SK-N-SH (cell line): Measurements from ENCODE around the gene NT5DC3. TPM values are rescaled to one million over a fixed set of nuclear protein-coding genes. Genes with fewer than 3 reads are reported as not detected.

Experiments
- CTCF ChIA-PET: fragments of 300-600, 350-600 bp; formaldehyde crosslinking; extraction: SDS; loops from one replicate; lab custom pipeline; 2021; lab: Yijun Ruan, JAX
- POLR2A ChIA-PET: fragments of 350-600 bp; sonication (Branson Sonifier 250); formaldehyde crosslinking; extraction: SDS; loops from one replicate; lab custom pipeline; 2020; ENCODE audit warnings: antibody characterized with exemption, inconsistent platforms; lab: Yijun Ruan, JAX
- DNase-seq: peaks from one replicate; pipeline ENCODE4 v3.0.0; 2012
- H2AFZ ChIP-seq: fragments of 200-600 bp; sonication (generic); 2 replicates; pipeline ENCODE4 v1.8.1; 2016; ENCODE audit warnings: antibody characterized with exemption, mild to moderate bottlenecking, low read depth
- H3F3A ChIP-seq: fragments of 200-600 bp; sonication (generic); replicated peaks from 2 replicates; pipeline ENCODE3; 2016; ENCODE audit warnings: antibody characterized with exemption, mild to moderate bottlenecking; ENCODE audit not compliant: insufficient read depth
- H3K27ac ChIP-seq, 2 experiments: fragments of 200-500 bp in 1 of 2; fragments of 200-600 bp in 1 of 2; sonication (Bioruptor generic) in 1 of 2; sonication (generic), shearing (Covaris generic) in 1 of 2; 2 replicates each; pipeline versions ENCODE4 v1.5.1 to v1.6.1; 2014 to 2016; ENCODE audit warnings: low read depth in 2 of 2, inconsistent platforms in 1 of 2, low read length in 1 of 2, mild to moderate bottlenecking in 1 of 2, mixed read lengths in 1 of 2
- H3K27me3 ChIP-seq: fragments of 200-600 bp; sonication (generic), shearing (Covaris generic); 2 replicates; pipeline ENCODE4 v1.6.1; 2016; ENCODE audit warnings: mixed run types; ENCODE audit not compliant: insufficient read depth
- H3K36me3 ChIP-seq, 2 experiments: fragments of 200-500 bp in 1 of 2; fragments of 200-600 bp in 1 of 2; sonication (Bioruptor generic) in 1 of 2; sonication (generic) in 1 of 2; replicated peaks in 1 of 2; 2 replicates each; pipeline versions ENCODE3 to v1.5.1; 2014 to 2016; ENCODE audit warnings: low read length in 1 of 2, mild to moderate bottlenecking in 1 of 2; ENCODE audit not compliant: insufficient read depth in 2 of 2, control insufficient read depth in 1 of 2
- H3K4me1 ChIP-seq, 2 experiments: fragments of 200-500 bp in 1 of 2; fragments of 200-600 bp in 1 of 2; sonication (Bioruptor generic) in 1 of 2; sonication (generic), shearing (Covaris generic) in 1 of 2; 2 replicates each; pipeline versions ENCODE4 v1.5.1 to v1.6.1; 2014 to 2016; ENCODE audit warnings: low read depth in 1 of 2, low read length in 1 of 2, mixed run types in 1 of 2; ENCODE audit not compliant: insufficient read depth in 2 of 2, control insufficient read depth in 1 of 2
- H3K4me2 ChIP-seq: fragments of 200-600 bp; sonication (generic), shearing (Covaris generic); 2 replicates; pipeline ENCODE4 v1.6.1; 2017; ENCODE audit warnings: mixed run types
- H3K4me3 ChIP-seq, 2 experiments: fragments of 200-500 bp in 1 of 2; fragments of 200-600 bp in 1 of 2; sonication (Bioruptor generic) in 1 of 2; sonication (generic), shearing (Covaris generic) in 1 of 2; 2 replicates each; pipeline versions ENCODE4 v1.5.1 to v1.8.1; 2014 to 2016; ENCODE audit warnings: low read depth in 2 of 2, inconsistent platforms in 1 of 2, low read length in 1 of 2, mild to moderate bottlenecking in 1 of 2, mixed read lengths in 1 of 2, moderate library complexity in 1 of 2
- H3K79me2 ChIP-seq: fragments of 200-600 bp; sonication (generic); 2 replicates; pipeline ENCODE4 v1.8.1; 2017; ENCODE audit warnings: mild to moderate bottlenecking; ENCODE audit not compliant: insufficient read depth
- H3K9ac ChIP-seq: fragments of 200-600 bp; sonication (generic); 2 replicates; pipeline ENCODE4 v1.6.1; 2017; ENCODE audit warnings: mixed run types
- H3K9me2 ChIP-seq: fragments of 200-600 bp; sonication (generic); 2 replicates; pipeline ENCODE4 v1.6.1; 2017; ENCODE audit warnings: mixed run types
- H3K9me3 ChIP-seq: fragments of 200-600 bp; sonication (generic); 2 replicates; pipeline ENCODE4 v1.6.1; 2017; ENCODE audit warnings: mixed run types, mild to moderate bottlenecking, moderate library complexity
- H4K20me1 ChIP-seq: fragments of 200-600 bp; sonication (generic); 2 replicates; pipeline ENCODE4 v1.6.1; 2017; ENCODE audit warnings: mild to moderate bottlenecking, mixed run types; ENCODE audit not compliant: insufficient read depth
- ELF1 ChIP-seq: IDR thresholded peaks from 2 replicates; pipeline ENCODE4 v1.4.0; 2012
- EP300 ChIP-seq, 2 experiments: IDR thresholded peaks; 2 replicates each; pipeline versions ENCODE4 v1.4.0 to v1.6.1; 2012; ENCODE audit warnings: borderline replicate concordance in 1 of 2, low read depth in 1 of 2, low read length in 1 of 2
- GABPA ChIP-seq: IDR thresholded peaks from 2 replicates; pipeline ENCODE4 v1.4.0; 2012; ENCODE audit warnings: low read depth, mild to moderate bottlenecking
- GATA2 ChIP-seq: sonication (generic); formaldehyde crosslinking; IDR thresholded peaks from 2 replicates; pipeline ENCODE4 v1.5.0; 2020; ENCODE audit warnings: mild to moderate bottlenecking, missing genetic modification reagents
- IRF3 ChIP-seq: fragments of 150-350 bp; IDR thresholded peaks from 2 replicates; pipeline ENCODE4 v1.6.1; 2016; ENCODE audit warnings: mild to moderate bottlenecking, low read depth, low read length
- NFIC ChIP-seq: IDR thresholded peaks from 2 replicates; pipeline ENCODE4 v1.4.0; 2012; ENCODE audit warnings: borderline replicate concordance
- POLR2AphosphoS5 ChIP-seq: IDR thresholded peaks from 2 replicates; pipeline ENCODE4 v1.6.1; 2012; ENCODE audit warnings: low read depth, low read length
- REST ChIP-seq: IDR thresholded peaks from 2 replicates; pipeline ENCODE4 v1.6.1; 2012; ENCODE audit warnings: mild to moderate bottlenecking, low read depth, low read length, moderate library complexity
- RXRA ChIP-seq: IDR thresholded peaks from 2 replicates; pipeline ENCODE4 v1.4.0; 2012; ENCODE audit warnings: low read depth, mild to moderate bottlenecking, borderline replicate concordance
- SMC3 ChIP-seq: IDR thresholded peaks from 2 replicates; pipeline ENCODE4 v1.6.1; 2012; ENCODE audit warnings: low read depth, low read length, improper control_type of control experiment
- TAF1 ChIP-seq: IDR thresholded peaks from 2 replicates; pipeline ENCODE4 v1.6.1; 2012; ENCODE audit warnings: low read depth, mild to moderate bottlenecking, low read length, moderate library complexity, borderline replicate concordance
- TCF12 ChIP-seq: IDR thresholded peaks from 2 replicates; pipeline ENCODE4 v1.4.0; 2012
- TEAD4 ChIP-seq: IDR thresholded peaks from 2 replicates; pipeline ENCODE4 v1.4.0; 2012; ENCODE audit warnings: mild to moderate bottlenecking, borderline replicate concordance; ENCODE audit not compliant: insufficient read depth
- WGBS: methylation state at CpG from one replicate; pipeline ENCODE4 v1.1.6; 2017; ENCODE audit warnings: low lambda C conversion rate; 5-methylcytosine and 5-hydroxymethylcytosine counted together
- polyA plus RNA-seq, 3 experiments: library from polyadenylated mRNA; depleted of rRNA; stranded (reverse); fragments of >200 nt; gene quantifications; 2 replicates each; pipeline ENCODE4 v1.2.3, GENCODE V29; 2012
- TF ChIP-seq, protein P1 (sequence below): fragments of 200-600 bp; sonication (generic); IDR thresholded peaks from 2 replicates; pipeline ENCODE4 v1.6.1; 2017; ENCODE audit warnings: antibody characterized with exemption, mild to moderate bottlenecking, moderate library complexity
- TF ChIP-seq, protein P2 (sequence below): IDR thresholded peaks from 2 replicates; pipeline ENCODE4 v1.4.0; 2012; ENCODE audit warnings: low read depth
- TF ChIP-seq, protein P3 (sequence below): IDR thresholded peaks from 2 replicates; pipeline ENCODE4 v1.4.0; 2012; ENCODE audit warnings: low read depth, borderline replicate concordance

Gene NT5DC3
- polyA plus RNA-seq, 1 of the 3 experiments (the other 2 are of a cell fraction) = 11.0 TPM

- TF ChIP-seq GATA2 (CRISPR knock-in tag) = no peak
- TF ChIP-seq, all 33 proteins: peak for 0
Observed at GRCh38 chr12:103779410-103780092, 61.5 kb downstream of the NT5DC3 start (continued).

GRCh38 chr12:103778781-103779180 is 62.3 kb downstream of the NT5DC3 start:
- ChIA-PET POLR2A (no interaction called here), CTCF (no interaction called here)
- Histone ChIP-seq H3K9me2 (no peaks in the 10 kb centered on the region), H3K4me1 (no peaks in the 10 kb centered on the region; a peak in 1 of 4 replicates), H3K9ac (no peak overlapping the region), H3K9me3 (no peaks in the 10 kb centered on the region), H4K20me1 (no peaks in the 10 kb centered on the region), H3K4me3 (no peak overlapping the region), H3K36me3 (peaks cover 22 to 52% of the 10 kb centered on the region in 2 experiments), H2AFZ (no peak overlapping the region), H3K27ac (no peak overlapping the region), H3F3A (peaks cover under 1% of the 10 kb centered on the region), H3K79me2 (no peaks in the 10 kb centered on the region), H3K27me3 (no peaks in the 10 kb centered on the region), H3K4me2 (no peak overlapping the region)
- no peak for DNase-seq
- WGBS = 92% methylated on average over 6 of the region's 6 CpGs
- TF ChIP-seq TAF1 = no peak
- no peak for TF ChIP-seq NFIC
- TF ChIP-seq, protein P1, sequence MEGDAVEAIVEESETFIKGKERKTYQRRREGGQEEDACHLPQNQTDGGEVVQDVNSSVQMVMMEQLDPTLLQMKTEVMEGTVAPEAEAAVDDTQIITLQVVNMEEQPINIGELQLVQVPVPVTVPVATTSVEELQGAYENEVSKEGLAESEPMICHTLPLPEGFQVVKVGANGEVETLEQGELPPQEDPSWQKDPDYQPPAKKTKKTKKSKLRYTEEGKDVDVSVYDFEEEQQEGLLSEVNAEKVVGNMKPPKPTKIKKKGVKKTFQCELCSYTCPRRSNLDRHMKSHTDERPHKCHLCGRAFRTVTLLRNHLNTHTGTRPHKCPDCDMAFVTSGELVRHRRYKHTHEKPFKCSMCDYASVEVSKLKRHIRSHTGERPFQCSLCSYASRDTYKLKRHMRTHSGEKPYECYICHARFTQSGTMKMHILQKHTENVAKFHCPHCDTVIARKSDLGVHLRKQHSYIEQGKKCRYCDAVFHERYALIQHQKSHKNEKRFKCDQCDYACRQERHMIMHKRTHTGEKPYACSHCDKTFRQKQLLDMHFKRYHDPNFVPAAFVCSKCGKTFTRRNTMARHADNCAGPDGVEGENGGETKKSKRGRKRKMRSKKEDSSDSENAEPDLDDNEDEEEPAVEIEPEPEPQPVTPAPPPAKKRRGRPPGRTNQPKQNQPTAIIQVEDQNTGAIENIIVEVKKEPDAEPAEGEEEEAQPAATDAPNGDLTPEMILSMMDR = no peak
- TF ChIP-seq, protein P2, sequence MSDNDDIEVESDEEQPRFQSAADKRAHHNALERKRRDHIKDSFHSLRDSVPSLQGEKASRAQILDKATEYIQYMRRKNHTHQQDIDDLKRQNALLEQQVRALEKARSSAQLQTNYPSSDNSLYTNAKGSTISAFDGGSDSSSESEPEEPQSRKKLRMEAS = no peak
- no peak for TF ChIP-seq GABPA
- no peak for TF ChIP-seq REST
- TF ChIP-seq IRF3 = no peak
- no peak for TF ChIP-seq RXRA
- no peak for TF ChIP-seq SMC3
- no peak for TF ChIP-seq POLR2AphosphoS5
- no peak for TF ChIP-seq TEAD4
- TF ChIP-seq, protein P3, sequence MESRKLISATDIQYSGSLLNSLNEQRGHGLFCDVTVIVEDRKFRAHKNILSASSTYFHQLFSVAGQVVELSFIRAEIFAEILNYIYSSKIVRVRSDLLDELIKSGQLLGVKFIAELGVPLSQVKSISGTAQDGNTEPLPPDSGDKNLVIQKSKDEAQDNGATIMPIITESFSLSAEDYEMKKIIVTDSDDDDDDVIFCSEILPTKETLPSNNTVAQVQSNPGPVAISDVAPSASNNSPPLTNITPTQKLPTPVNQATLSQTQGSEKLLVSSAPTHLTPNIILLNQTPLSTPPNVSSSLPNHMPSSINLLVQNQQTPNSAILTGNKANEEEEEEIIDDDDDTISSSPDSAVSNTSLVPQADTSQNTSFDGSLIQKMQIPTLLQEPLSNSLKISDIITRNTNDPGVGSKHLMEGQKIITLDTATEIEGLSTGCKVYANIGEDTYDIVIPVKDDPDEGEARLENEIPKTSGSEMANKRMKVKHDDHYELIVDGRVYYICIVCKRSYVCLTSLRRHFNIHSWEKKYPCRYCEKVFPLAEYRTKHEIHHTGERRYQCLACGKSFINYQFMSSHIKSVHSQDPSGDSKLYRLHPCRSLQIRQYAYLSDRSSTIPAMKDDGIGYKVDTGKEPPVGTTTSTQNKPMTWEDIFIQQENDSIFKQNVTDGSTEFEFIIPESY = no peak
- TF ChIP-seq TCF12 = no peak
- no peak for TF ChIP-seq ELF1
- TF ChIP-seq GATA2 (CRISPR knock-in tag) = no peak
- no peak for TF ChIP-seq EP300 (IDR thresholded peaks at IDR 0.05; ENCODE audit: borderline replicate concordance in 1 of 2, low read depth in 1 of 2, low read length in 1 of 2)
